G401 (cell line): Measurements from ENCODE around the gene QTRT2. TPM values are rescaled to one million over a fixed set of nuclear protein-coding genes. Genes with fewer than 3 reads are reported as not detected.
A peak's percentile ranks its signal among the peaks of the same experiment; 100 is the strongest.

Experiments used
- DNase-seq: peaks from one replicate; pipeline ENCODE4 v3.0.0-alpha.2; 2015; ENCODE audit warnings: low spot score
- in situ Hi-C: cut with HindIII; loops from 2 replicates; pipeline ENCODE4 v1.10.0; 2016; ENCODE audit warnings: low sequenced_read_pairs, mixed read lengths
- total RNA-seq: library from RNA; depleted of rRNA; stranded (reverse); fragments of >200 nt; shearing (Covaris generic); gene quantifications from 2 replicates; pipeline ENCODE4 v1.2.3, GENCODE V29; 2014; rRNA removed

QTRT2 gene
- total RNA-seq, result 34.7 and 38.6 TPM in 2 replicates

DNA sequence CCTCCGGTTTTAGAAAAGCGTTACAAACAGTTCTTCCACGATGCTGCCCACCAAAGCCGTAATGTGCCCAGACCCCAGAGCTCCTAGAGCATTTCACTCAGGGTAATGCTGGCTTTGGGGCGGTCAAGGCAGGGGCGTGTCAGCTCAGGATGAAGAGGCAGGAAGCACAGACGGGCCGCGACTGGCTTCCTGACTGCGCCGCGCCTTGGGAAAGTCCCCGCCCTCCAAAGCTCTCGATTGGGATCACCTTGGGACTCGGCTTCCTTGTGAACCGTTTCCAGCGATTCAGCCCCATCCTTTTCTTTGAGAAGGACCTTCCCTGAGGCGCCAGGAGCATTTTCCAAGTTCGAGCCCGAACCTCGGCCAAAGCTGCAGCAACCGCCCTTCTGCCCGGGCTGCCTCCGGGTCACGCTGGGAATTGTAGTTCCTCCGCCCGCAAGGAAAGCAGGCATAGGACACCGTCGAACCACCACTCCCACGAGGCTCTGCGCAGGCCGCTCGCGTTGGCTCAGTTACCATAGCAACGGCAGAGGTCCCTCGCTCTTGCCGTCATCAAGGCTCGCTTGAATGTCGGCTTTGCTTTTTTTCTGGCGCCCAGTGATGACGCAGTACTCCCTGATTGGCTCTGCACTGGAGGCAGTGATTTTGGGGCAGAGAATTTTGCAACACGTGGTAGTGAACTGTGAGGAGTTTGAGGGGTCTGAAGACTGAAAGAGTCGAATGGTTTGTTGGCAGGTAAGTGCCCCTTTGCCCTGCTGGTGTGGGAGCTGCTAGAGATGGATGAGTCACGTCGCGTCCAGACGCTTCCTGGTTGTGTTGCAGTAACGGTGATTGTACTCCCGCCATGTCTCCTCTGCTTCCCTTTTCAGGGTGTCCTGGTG lies at the start of gene QTRT2, which contains the start of gene CCDC191:
QTRT2 (plus strand) TSS at position 608 of the 881 bp plus-strand sequence. CDS start 8,521 bp downstream, outside the sequence.
CCDC191 (minus strand) TSS at position 397 of the 881 bp plus-strand sequence; CDS start at position 337, 60 bp downstream.
- DNase-seq, result peak; percentile 99
- in situ Hi-C loops, result no loop called here

DNA sequence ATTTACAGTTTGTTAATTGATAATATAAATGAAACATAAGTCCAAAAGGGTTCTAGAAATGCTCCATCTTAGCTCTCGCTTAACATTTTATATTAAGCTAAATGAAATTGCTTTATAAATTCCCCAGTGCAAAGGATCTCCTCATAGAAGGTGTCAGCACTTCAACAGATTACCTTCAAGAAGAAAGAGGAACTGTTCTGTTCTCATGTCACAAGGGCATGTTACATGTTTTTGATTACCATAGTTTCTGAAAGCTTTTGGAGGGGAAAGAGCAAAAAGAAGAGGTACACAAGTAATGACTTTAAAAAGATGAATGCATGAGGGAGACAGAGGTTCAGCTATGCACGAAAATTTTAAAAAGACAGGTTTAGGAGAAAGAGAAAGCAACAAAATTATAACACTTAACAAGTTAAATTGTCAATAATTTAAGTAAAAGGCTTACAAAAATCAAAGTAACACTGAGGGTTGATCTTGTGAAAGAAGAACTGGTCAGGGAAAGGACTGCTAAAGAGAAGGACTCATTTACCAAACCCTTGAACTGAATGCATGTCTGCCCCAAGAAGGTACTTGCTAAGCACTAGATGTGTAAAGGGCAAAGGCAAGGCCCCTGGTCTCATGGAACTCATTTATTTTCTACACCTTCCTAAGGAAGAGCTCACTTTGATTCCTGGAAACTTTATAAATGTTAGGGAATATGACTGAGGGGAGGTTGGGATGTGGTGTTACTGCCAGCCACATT lies 45.3 kb upstream of the QTRT2 start:
- no peak for DNase-seq
- in situ Hi-C loops, result no loop called here

DNA sequence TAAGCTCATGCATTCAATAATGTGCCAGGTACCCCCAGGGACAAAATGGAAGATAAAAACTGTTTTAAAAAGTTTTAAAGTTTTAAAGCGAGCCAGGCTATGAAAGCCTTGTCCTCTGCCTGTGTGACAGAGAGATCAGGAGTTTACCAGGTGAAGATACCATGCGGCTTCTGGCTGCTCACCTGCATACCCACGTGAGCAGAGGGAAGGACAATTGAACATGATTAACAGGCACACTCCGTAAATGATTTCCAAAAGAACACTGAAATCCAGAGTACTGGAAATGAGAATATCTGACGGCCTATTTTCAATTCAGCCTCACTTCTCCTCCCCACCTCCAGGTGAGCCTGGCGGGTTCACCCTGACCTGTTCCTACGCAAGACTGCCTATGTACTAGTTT lies 42.3 kb upstream of the QTRT2 start:
- in situ Hi-C loops, result no loop called here
- no peak for DNase-seq

DNA sequence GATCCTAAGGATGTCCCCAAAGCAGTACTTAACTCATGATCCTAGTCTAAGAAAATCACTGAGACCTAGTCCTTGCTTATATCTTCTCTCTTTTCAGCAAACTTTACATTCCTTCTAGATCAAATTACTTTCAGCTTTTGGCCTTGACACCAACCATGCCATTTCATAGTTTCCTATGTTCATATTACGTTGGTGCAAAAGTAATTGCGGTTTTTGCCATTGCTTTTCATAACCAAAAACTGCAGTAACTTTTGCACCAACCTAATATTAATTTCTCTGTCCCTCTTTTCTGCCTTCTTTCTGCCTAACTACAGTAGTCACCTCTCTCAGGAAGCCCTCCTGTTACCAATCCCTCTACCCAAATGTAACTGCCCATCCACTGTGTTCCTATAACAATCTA lies 37.1 kb upstream of the QTRT2 start:
- in situ Hi-C loops, result no loop called here
- DNase-seq, result no peak

DNA sequence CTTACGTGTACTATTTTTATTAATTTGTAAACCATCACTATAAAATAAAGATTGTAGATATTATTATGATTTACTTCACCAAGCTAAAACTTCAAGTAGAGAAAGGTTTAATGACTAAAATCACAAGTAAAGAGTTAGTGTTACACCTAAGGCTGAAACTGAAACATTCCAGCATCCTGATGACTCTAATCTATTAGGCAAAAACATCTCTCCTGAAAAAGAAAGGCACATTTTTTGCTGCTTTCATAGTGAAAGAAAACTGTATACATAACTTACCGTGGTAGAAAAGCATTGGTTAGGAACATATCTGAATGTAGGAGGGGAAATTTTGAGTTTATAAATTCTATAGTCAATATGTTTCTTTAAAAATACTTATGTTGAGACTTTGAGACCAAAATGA lies 35.6 kb upstream of the QTRT2 start:
- in situ Hi-C loops, result no loop called here
- no peak for DNase-seq

DNA sequence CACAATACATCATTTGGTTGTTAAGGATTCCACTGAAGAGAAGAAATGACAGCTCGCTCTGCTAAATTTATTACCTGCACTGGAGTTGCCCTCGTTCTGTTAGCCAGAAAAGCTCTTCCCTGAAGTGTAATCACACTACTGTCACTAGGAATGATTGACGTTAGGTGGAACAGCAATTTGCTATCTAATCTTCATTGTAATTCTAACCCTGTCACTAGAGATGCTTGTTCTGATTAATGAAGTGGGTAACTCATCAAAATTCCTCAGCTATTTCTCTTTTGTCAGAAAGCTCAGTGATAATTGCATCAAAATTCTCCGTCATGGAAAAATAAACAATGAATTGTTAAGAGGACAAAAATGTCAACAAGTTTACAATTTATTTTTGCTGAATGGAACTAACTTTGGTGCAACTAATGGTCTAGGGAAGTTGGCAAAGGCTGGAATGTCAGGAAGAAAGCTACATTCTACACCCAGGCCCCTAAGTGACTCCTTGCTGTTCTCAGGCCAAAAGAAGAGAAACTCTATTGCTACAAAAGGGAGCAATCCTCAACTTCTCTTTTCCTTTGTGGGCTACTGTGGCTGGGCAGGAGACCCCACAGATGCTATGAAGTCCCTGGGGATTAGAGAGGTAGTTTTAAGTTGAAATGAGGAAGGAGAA lies 34.3 kb upstream of the QTRT2 start:
- in situ Hi-C loops, result no loop called here
- DNase-seq, result no peak

DNA sequence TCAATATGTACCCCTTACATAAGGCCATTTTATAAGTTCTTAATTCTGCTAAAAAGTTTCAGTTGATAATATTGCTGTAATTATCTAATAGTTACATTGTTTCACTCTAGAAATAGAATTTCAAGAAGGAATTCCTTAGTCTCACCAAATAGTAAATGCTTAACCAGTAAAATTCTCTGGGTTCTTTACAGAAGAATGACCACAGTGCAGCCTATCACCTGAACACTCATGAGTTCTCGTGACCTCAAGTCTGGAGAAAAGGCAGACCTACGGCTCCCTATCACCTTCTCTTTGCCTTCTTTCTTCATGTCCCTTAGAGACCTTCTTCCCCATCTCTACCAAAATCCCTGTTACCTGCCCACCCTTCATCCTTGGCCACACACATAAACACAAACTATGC lies 31.1 kb upstream of the QTRT2 start:
- in situ Hi-C loops, result no loop called here
- DNase-seq, result no peak

DNA sequence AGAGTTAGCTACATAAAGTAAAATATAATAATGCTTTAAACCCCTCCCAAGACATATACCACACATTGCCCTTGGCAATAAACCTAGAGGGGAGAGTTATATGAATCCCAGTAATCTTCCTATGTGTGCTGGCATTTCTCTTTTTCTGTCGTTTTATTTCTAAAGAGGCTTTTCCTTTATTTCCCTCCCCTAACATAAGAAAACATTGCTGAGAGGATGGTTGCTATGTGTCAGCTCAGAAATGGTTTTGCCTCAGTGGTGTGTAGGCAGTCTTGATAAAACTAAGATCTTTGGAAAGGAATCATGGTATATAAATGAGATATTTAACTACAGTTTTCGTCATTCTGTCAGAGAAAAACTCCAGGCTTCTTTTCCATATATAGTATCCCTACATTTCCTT lies 30.2 kb upstream of the QTRT2 start:
- in situ Hi-C loops, result no loop called here
- DNase-seq, result no peak

DNA sequence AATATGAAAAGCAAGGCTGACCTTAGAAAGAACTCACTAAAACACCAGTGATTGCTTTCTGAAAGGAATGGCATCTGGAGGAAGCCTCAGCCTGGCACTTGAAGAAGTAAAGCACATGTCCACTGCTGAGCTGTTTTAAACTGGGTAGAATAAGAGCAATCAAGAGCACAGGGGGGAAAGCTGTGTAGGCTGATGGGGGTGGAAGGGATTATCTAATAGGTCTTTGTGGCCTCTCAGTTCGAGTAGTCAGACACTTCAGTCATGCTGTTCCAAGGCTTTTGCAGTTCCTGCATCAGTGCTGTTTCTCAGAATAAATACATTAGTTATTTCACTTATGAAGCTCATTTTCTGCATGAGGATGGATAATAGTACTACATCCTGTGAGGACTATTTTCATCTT lies 22.8 kb upstream of the QTRT2 start:
- DNase-seq, result no peak
- in situ Hi-C loops, result no loop called here

DNA sequence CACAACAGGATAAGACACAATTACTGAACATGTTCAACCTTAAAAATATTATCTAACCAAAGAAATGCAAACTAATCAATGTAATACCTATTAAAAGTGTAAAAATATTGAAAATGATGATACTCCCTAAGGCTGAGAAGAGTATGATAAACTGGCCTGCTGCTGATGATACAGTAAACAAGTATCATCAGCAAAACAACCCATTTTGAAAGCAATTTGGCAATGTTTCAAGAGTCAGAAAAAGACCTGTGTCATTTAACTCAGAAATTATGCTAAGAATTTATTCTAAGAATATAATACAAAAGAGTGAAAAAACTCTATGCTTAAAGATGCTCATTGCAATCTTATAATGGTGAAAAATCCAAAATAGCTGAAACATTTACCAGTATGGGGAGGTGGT lies 22.3 kb upstream of the QTRT2 start:
- in situ Hi-C loops, result no loop called here

DNA sequence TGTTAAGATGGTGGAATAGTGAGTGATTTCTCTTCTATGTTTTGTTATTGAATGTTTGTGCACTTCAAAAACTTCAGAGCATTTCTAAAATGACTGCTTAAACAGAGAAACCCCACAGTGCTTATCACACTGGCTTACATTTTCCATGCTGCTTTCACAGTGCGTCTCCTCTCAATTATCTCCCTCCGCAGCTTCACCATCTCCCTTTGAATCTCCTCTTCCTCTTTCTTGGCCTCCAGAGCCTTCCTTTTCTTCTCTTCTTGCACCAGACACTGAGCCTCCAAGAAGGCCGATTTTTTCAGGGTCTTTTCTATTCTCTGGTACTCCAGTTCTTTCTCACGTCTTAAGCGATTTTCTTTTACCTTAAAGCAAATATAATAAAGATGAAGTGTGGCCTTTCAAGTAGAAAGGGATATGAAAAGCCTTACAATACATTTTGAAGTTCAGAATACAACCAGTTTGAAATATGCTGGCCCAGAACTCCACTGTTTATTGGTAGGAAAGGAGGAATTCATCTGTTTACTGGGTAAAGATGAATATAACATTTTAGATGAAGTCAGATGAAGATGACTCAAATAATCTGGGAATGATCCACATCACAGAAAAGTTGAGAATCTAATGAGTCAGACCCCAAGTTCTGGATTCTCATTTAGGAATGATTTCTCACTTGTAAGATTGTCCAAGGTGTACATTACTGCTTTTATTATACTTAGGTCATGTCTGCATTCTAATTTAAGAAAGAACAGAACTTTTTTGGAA lies 21.6 kb upstream of the QTRT2 start:
- in situ Hi-C loops, result no loop called here

More for the DNA sequence above, 22.3 kb upstream of the QTRT2 start:
- no peak for DNase-seq

DNA sequence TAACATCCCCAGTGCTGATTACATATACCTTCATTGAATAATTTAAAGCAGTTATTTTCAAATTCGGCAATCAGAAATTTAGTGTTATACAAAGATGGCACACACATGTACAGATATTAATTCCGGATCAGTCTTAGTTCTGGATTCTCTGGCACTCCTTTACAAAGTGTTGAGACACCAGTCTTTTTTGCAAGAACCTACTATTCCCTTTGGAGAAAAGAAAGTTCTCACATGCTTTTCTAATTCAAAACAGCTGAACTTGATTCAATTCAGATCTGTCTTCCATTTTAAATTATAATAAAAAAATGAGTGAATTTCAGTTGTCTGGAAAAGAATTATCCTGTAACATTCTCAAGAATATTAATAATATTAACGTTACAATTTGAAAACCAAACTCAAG lies 20.6 kb upstream of the QTRT2 start:
- DNase-seq, result no peak
- in situ Hi-C loops, result no loop called here

More for the DNA sequence above, 21.6 kb upstream of the QTRT2 start:
- DNase-seq, result no peak

DNA sequence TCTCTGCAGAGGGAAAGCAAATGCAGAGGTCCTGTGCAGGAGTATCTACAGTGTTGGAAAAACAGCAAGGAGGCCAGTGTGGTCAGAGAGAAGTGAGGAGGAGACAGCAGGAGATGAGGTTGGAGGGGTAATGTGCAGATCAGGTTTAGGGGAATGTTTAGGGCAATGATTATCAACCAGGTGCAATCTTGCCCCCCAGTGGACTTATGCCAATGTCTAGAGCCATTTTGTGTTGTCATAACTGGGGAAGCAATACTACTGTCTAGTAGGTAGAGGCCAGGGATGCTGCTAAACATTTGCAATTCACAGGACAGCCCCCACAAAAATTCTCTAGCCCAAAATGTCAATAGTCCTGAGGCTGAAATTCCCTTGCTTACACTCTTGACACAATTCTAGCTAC lies 13.3 kb upstream of the QTRT2 start:
- DNase-seq, result no peak
- in situ Hi-C loops, result no loop called here

DNA sequence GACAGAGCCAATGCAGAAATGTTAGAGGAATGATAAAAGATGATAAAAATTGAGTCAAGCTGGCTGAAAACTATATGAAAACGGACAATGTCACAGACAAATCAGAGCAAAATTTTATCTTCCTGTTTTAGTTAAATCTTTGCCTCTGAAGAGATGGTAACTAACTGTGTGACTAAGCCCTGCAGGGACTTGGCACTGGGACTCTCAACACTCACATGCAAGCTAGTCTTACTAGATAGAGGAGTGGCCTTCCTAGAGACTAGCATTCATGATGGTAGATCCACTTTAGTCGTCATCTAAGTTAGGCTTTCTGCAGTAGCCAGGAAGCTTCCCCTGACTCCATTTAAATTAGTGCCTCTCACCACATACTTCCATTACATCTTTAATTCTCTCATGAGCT lies 4.3 kb upstream of the QTRT2 start:
- no peak for DNase-seq
- in situ Hi-C loops, result no loop called here

DNA sequence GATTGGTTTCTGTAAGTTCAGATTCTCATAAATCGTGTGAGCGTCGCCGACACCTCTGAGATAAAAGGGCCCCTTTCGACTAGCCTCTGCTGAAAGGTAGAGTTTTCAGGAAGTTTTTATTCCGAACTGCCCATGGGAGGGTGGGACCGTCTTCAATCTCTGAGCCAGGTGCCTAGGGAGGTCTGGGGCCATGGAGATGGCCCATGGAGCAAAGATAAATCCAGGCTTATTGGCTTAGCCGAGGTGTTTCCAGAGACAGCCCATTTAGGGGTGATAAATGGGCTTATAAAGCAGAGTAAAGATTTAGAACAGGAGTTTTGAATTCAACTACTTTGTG lies 442 bp downstream of the QTRT2 start:
- in situ Hi-C loops, result no loop called here
- no peak for DNase-seq

DNA sequence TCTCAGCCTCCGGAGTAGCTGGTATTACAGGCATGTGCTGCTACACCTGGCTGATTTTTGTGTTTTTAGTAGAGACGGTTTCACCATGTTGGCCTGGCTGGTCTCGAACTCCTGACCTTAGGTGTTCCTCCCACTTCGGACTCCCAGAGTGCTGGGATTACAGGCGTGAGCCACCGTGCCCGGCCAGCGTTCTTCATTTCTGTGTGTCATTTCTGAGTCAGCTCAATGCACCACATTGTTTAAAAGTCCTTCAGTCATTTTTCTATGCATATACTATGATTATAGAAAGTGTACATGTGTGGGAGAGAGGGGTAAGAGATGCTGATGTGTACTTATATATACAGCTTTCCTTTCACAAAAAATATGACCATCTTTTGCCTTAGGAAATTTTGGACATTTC lies 2.1 kb downstream of the QTRT2 start:
- DNase-seq, result no peak
- in situ Hi-C loops, result no loop called here

DNA sequence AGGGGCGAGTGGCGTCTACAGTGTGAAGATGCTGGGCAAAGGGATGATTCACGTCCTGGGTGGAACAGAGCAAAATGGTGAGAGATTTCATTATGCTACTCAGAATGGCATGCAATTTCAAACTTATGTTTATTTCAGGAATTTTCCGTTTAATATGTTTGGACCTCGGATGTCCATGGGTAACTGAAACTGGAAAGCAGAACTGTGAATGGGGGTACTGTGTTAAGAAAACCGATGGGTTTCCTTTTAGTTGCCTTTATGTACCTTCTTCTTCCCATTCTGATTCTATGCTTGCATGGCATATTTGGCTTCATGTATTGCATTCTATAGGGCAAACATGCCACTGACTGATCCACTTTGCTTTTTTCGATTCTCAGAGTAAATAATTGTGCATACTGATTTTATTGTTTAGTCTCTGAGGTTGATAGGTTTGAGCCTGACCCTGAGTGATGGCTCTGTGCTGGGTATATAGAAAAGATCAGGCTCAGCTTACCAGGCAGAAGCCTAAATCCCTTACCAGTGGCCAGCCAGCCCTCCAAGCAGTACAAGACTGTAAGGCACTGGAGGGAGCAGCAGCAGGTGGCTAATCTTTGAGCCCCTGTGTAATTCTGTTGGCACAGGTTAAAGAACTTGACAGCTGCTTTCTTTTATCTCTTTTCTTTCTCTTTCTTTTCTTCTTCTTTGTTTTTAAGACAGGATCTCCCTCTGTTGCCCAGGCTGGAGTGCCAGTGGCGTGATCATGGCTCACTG lies 4.5 kb downstream of the QTRT2 start:
- no peak for DNase-seq
- in situ Hi-C loops, result no loop called here

DNA sequence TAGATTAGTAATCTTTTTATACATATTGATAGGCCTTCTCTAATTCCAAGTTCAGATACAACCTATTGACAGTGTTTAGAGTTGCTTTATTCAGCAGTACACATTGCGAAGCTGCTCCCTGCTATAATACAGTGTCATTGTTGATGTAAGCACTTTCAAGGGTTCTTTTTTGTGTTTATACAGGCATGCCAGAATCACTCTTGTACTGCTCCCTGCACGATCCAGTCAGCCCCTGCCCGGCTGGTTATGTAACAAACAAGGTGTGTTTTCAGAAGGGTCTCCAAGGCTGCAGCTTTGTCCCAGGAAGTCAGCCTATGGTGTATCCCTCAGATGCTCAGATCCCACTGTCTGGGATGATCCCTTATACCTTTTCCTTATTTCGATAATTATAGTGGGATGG lies 11.3 kb downstream of the QTRT2 start:
- DNase-seq, result no peak
- in situ Hi-C loops, result no loop called here

DNA sequence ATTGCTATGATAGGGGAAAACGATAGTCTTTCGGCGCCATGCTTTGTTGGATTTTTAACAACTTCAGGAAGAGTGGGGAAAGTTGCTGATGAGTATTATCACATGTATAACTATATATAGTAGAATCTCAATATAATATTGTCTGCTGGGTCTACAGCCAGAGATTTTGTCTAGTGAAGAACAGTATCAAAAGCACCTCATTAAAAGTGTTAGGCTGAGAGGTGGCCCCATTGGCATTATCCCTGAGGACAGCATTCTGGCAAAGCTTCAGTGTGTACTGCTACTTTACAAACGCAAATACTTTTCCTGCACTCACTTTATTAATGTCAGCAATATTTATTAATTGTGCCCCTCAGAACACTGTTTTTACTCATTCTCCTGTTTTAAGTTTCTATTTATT lies 11.8 kb downstream of the QTRT2 start:
- DNase-seq, result no peak
- in situ Hi-C loops, result no loop called here
